Left lung (tissue), 10 donors: ENCODE data around the gene GSK3B. TPM values are rescaled to one million over a fixed set of nuclear protein-coding genes. Genes with fewer than 3 reads are reported as not detected.

ENCODE experiments used
- ATAC-seq: fragments of 200-7000 bp; cut with Tn5 transposase; one replicate; pipeline ENCODE4 v1.9.1; 2020; ENCODE audit warnings: moderate library complexity
- DNase-seq, 4 donors: peaks; one replicate each; pipeline ENCODE4 v3.0.0-alpha.2; 2013 to 2020
- H3K27ac ChIP-seq, 2 donors: fragments of 200-600 bp; sonication (generic) in 1 of 2; one replicate each; pipeline versions ENCODE4 v1.5.0 to v1.8.0; 2020 to 2021
- H3K27me3 ChIP-seq, 2 donors: fragments of 200-600 bp; sonication (generic) in 1 of 2; one replicate each; pipeline versions ENCODE4 v1.5.0 to v1.8.0; 2020 to 2021
- H3K36me3 ChIP-seq, 2 donors: fragments of 200-600 bp; sonication (generic) in 1 of 2; one replicate each; pipeline versions ENCODE4 v1.5.0 to v1.8.0; 2020 to 2021
- H3K4me1 ChIP-seq, 2 donors: fragments of 200-600 bp; one replicate each; pipeline ENCODE4 v1.8.0; 2021
- H3K4me3 ChIP-seq, 2 donors: fragments of 200-600 bp; sonication (generic) in 1 of 2; one replicate each; pipeline versions ENCODE4 v1.5.0 to v1.8.0; 2020 to 2021; ENCODE audit warnings: mild to moderate bottlenecking in 1 of 2
- H3K9me3 ChIP-seq, 2 donors: fragments of 200-600 bp; sonication (generic) in 1 of 2; one replicate each; pipeline versions ENCODE4 v1.5.0 to v1.8.0; 2020 to 2021
- CTCF ChIP-seq, 2 donors: fragments of 200-600 bp; sonication (generic) in 1 of 2; IDR thresholded peaks; one replicate each; pipeline versions ENCODE4 v1.5.0 to v1.8.0; 2021; ENCODE audit warnings: antibody characterized with exemption in 2 of 2
- intact Hi-C, 2 donors: fragments of 100-400 bp; cut with DNase I; formaldehyde crosslinking; loops; one replicate each; pipeline versions ENCODE4 v1.11.2 to v1.14.2; 2022
- polyA plus RNA-seq, 6 donors: library from polyadenylated mRNA; unstranded; fragments of 120-200 nt; gene quantifications; one replicate each; pipeline ENCODE4 v1.2.1, GENCODE V29; 2013; ENCODE audit not compliant: insufficient read length in 6 of 6
- total RNA-seq, 2 donors: library from RNA; stranded (reverse); fragmentation: NEBNext Ultra II Directional; extraction: Animal tissue kit (Norgen Biotek cat#: 25700); gene quantifications; one replicate each; pipeline ENCODE4 v1.2.1, GENCODE V29; 2021
- donor health status: DM: no; HTN: yes; CAD: no.
- donor health status: DM: no; HTN: no; CAD: no.

GSK3B gene
- total and polyA plus RNA-seq, 8 donors = 39.2 to 53.0 (median 42.4) TPM

DNA sequence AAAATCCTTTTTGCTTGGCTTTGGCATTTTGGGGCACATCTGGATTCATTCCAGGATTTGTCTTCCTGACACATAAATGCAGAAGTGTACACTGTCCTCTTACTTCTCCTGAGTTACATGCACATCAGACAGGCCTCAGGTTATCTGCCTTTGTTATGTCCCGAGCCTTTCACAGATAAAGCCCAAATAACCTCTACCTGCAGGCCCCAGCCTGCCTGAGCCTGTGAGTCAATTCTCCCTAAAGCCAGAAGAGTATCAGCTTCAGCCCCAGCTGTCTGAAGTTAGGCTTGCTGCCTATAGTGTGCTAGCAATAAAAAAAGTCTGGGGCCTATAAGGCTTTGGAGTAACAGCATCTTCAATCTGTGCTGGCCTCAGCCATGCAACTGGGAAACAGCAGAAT, 17.7 kb upstream of the GSK3B start:
- no peak overlapping the region for H3K4me3 ChIP-seq
- intact Hi-C loops = no loop called here
- no peaks in the 10 kb centered on the region for H3K4me1 ChIP-seq
- TF ChIP-seq CTCF (IDR thresholded peaks at IDR 0.05) = no peak
- H3K27ac ChIP-seq = no peak overlapping the region
- DNase-seq (no peak), ATAC-seq (no peak)
- H3K27me3 ChIP-seq = no peaks in the 10 kb centered on the region
- peaks cover 0 to 8% of the 10 kb centered on the region in 2 donors for H3K9me3 ChIP-seq
- H3K36me3 ChIP-seq = no peaks in the 10 kb centered on the region

DNA sequence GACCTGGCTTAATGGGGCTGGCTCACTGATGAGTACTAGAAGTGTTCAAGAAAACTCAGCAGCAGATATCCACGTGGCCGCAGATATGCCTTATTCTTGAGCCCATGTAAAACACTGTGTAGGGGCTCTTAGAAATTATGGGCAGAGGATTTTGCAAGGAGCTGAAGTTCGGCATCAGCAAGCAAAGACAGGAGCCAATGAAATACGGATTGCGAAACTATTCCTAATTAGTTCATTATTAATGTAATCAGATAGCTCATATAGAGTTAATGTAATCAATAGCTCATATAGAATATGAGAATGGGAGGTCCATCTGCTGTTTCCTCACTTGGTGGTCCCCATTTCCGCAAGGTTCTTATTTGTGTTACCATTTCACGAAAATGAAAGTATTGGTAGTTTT, 9.0 kb upstream of the GSK3B start:
- no peak for TF ChIP-seq CTCF (IDR thresholded peaks at IDR 0.05)
- ATAC-seq (no peak), DNase-seq (no peak)
- Histone ChIP-seq H3K36me3 (no peaks in the 10 kb centered on the region), H3K27ac (no peak overlapping the region), H3K27me3 (no peaks in the 10 kb centered on the region), H3K4me3 (no peak overlapping the region), H3K9me3 (no peaks in the 10 kb centered on the region), H3K4me1 (no peaks in the 10 kb centered on the region)
- intact Hi-C loops = no loop called here

DNA sequence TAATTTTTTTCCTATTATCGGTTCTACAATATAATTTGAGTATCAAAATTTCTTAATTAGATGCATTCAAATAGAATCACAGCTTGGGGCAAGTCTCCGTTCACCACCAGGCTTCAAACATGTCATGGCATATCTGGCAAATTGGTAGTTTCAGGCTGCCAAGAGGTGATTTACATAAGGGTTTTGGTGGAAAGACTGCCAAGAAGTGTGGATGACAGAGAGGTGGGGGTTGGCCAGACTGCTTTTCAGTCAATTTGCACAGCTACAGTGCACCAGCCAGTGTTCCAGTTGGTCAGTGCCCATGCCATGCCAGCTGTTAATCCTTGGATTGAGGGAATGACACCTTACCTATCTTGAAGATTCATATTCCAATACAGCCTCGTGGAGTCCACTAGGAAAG, 8.4 kb upstream of the GSK3B start:
- DNase-seq (no peak), ATAC-seq (peak; percentile 59)
- intact Hi-C loops = no loop called here
- Histone ChIP-seq H3K36me3 (no peaks in the 10 kb centered on the region), H3K27me3 (no peaks in the 10 kb centered on the region), H3K4me1 (peaks cover 0 to 5% of the 10 kb centered on the region in 2 donors), H3K27ac (no peak overlapping the region), H3K9me3 (no peaks in the 10 kb centered on the region), H3K4me3 (no peak overlapping the region)
- TF ChIP-seq CTCF (IDR thresholded peaks at IDR 0.05) = no peak

GRCh38 chr3:120102232-120102631, 8.0 kb upstream of the GSK3B start:
- no peak for TF ChIP-seq CTCF (IDR thresholded peaks at IDR 0.05)
- H3K27ac ChIP-seq = no peak overlapping the region
- H3K27me3 ChIP-seq = no peaks in the 10 kb centered on the region

DNA sequence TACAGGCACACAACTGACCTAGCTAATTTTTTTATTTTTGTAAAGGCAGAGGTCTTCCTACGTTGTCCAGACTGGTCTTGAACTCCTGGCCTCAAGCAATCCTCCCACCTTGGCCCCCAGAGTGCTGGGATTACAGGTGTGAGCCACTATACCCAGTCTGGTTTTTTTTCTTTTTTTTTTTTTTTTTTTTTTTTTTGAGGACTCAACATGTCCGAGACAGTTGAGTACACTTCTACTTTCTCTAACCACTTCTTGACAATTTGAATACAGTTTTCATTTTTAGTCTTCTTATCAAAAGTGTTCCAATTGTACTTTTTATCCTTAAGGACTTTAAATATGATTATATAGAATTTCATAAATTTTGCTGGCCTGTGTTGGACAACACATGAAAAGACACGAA, 7.4 kb upstream of the GSK3B start:
- no peaks in the 10 kb centered on the region for H3K36me3 ChIP-seq
- ATAC-seq = no peak

More at GRCh38 chr3:120102232-120102631, 8.0 kb upstream of the GSK3B start:
- Histone ChIP-seq H3K4me3 (no peak overlapping the region), H3K36me3 (no peaks in the 10 kb centered on the region), H3K9me3 (no peaks in the 10 kb centered on the region), H3K4me1 (peaks cover 0 to 9% of the 10 kb centered on the region in 2 donors)
- ATAC-seq (peak; percentile 20), DNase-seq (no peak)
- intact Hi-C loops = no loop called here

More for the DNA sequence above, 7.4 kb upstream of the GSK3B start:
- intact Hi-C loops = no loop called here
- H3K4me1 ChIP-seq = peaks cover 2 to 15% of the 10 kb centered on the region in 2 donors
- no peak overlapping the region for H3K27ac ChIP-seq
- no peaks in the 10 kb centered on the region for H3K27me3 ChIP-seq
- H3K4me3 ChIP-seq = no peak overlapping the region
- DNase-seq = no peak
- H3K9me3 ChIP-seq = no peaks in the 10 kb centered on the region
- TF ChIP-seq CTCF (IDR thresholded peaks at IDR 0.05) = no peak
